Omental fat pad (tissue), 4 donors: ENCODE results near the gene OPN1SW. TPM values are rescaled to one million over a fixed set of nuclear protein-coding genes. Genes with fewer than 3 reads are reported as not detected.

ENCODE experiments used
- ATAC-seq: fragments of 150-250 bp; one replicate; pipeline ENCODE4 v1.9.1; 2016; ENCODE audit warnings: mild to moderate bottlenecking, moderate library complexity; ENCODE audit not compliant: low FRiP score
- DNase-seq: peaks from one replicate; pipeline ENCODE4 v3.0.0-alpha.2; 2019; ENCODE audit warnings: low spot score
- CTCF ChIP-seq, 3 donors: fragments of 450-650 bp; IDR thresholded peaks; one replicate each; pipeline ENCODE4 v1.5.1; 2016 to 2017; ENCODE audit warnings: antibody characterized with exemption in 3 of 3, mild to moderate bottlenecking in 3 of 3, moderate library complexity in 2 of 3
- small RNA-seq: library from RNA; depleted of rRNA; stranded (forward); fragments of <200 nt; gene quantifications from one replicate; pipeline ENCODE3, GENCODE V24; 2016
- total RNA-seq, 4 donors: library from RNA; depleted of rRNA; stranded (reverse); fragments of >200 nt; gene quantifications; one replicate each; pipeline ENCODE4 v1.1.0, GENCODE V29; 2016

The OPN1SW gene
- total RNA-seq, 4 donors from 2014 or later = not detected

GRCh38 chr7:128727239-128727638 lies 48.4 kb downstream of the OPN1SW start:
- ATAC-seq (no peak), DNase-seq (no peak)
- TF ChIP-seq CTCF (IDR thresholded peaks at IDR 0.05) = no peak

- DNase-seq (no peak), ATAC-seq (no peak)
- no peak for TF ChIP-seq CTCF (IDR thresholded peaks at IDR 0.05)
Measured at GRCh38 chr7:128726737-128727072, 48.9 kb downstream of the OPN1SW start.

- DNase-seq (no peak), ATAC-seq (no peak)
Measured at GRCh38 chr7:128726059-128726736, 49.4 kb downstream of the OPN1SW start.

GRCh38 chr7:128725531-128725930 lies 50.1 kb downstream of the OPN1SW start:
- TF ChIP-seq CTCF (IDR thresholded peaks at IDR 0.05) = no peak
- no peak for ATAC-seq
- DNase-seq = no peak

More at GRCh38 chr7:128726059-128726736, 49.4 kb downstream of the OPN1SW start:
- no peak for TF ChIP-seq CTCF (IDR thresholded peaks at IDR 0.05)

- TF ChIP-seq CTCF (IDR thresholded peaks at IDR 0.05) = no peak
- ATAC-seq = no peak
Measured at GRCh38 chr7:128724743-128725142, 50.9 kb downstream of the OPN1SW start.

More at GRCh38 chr7:128724743-128725142, 50.9 kb downstream of the OPN1SW start:
- no peak for DNase-seq

Small RNAs within 50 kb of the gene (small RNA-seq; reads per million reads assigned to genes)
- gene RN7SL81P = not detected

Other genes starting within 250 kb of the OPN1SW start
- gene GARIN1A, start 103.5 kb downstream of the OPN1SW start, total RNA-seq = 1 to 10 TPM; 1.7 to 2.8 (median 2.3) TPM
- 100 to 1,000 TPM; 107 to 132 (median 128) TPM for gene CALU, start 36.4 kb downstream of the OPN1SW start, total RNA-seq
- 10 to 100 TPM in 1 of 4 donors, 1 to 10 TPM in 3; 1.7 to 27.9 (median 2.7) TPM for gene CCDC136, start 16.2 kb upstream of the OPN1SW start, total RNA-seq
- gene FLNC, start 54.6 kb upstream of the OPN1SW start, total RNA-seq = 100 to 1,000 TPM in 1 of 4 donors, 10 to 100 TPM in 2, 1 to 10 TPM in 1; 7.7 to 140 (median 25.5) TPM
- gene ATP6V1F, start 87.1 kb upstream of the OPN1SW start, total RNA-seq = 100 to 1,000 TPM in 3 of 4 donors, 10 to 100 TPM in 1; 86.7 to 186 (median 133) TPM
- 1 to 10 TPM in 2 of 4 donors, under 1 TPM in 2; 0.46 to 3.3 (median 1.2) TPM for gene KCP, start 134.9 kb upstream of the OPN1SW start, total RNA-seq
- gene IRF5, start 162.1 kb upstream of the OPN1SW start, total RNA-seq = 10 to 100 TPM in 3 of 4 donors, 1 to 10 TPM in 1; 5.3 to 23.9 (median 18.8) TPM